HepG2 (cell line): ENCODE data around the gene ASPHD1. TPM values are rescaled to one million over a fixed set of nuclear protein-coding genes. Genes with fewer than 3 reads are reported as not detected.

Source experiments
- ATF7-NPFF ChIP-seq: sonication (generic); formaldehyde crosslinking; IDR thresholded peaks from 2 replicates; pipeline ENCODE4 v1.8.1; 2023; ENCODE audit warnings: mild to moderate bottlenecking, low read depth, missing genetic modification reagents, moderate library complexity
- CHCHD3 ChIP-seq: sonication (generic); formaldehyde crosslinking; IDR thresholded peaks from 2 replicates; pipeline ENCODE4 v1.8.0; 2022; ENCODE audit warnings: mild to moderate bottlenecking, missing genetic modification reagents, moderate library complexity
- FOXA1 ChIP-seq, 2 experiments: fragments of 450-650 bp in 1 of 2; sonication (generic) in 1 of 2; formaldehyde crosslinking in 1 of 2; IDR thresholded peaks; 2 replicates each; pipeline versions ENCODE4 v1.4.0 to v1.6.1; 2016 to 2020; ENCODE audit warnings: missing genetic modification reagents in 1 of 2
- FOXK1 ChIP-seq: sonication (generic); formaldehyde crosslinking; IDR thresholded peaks from 2 replicates; pipeline ENCODE4 v1.4.0; 2020; ENCODE audit warnings: low read depth, missing genetic modification reagents, borderline replicate concordance
- GLI4 ChIP-seq: sonication (generic); formaldehyde crosslinking; IDR thresholded peaks from 2 replicates; pipeline ENCODE4 v1.5.1; 2020; ENCODE audit warnings: missing genetic modification reagents, mild to moderate bottlenecking, moderate library complexity, borderline replicate concordance
- KAT7 ChIP-seq: IDR thresholded peaks from 2 replicates; pipeline ENCODE4 v1.6.1; 2018; ENCODE audit warnings: borderline replicate concordance, missing compliant biosample characterization
- RARG ChIP-seq: sonication (generic); formaldehyde crosslinking; IDR thresholded peaks from 2 replicates; pipeline ENCODE4 v1.4.0; 2020; ENCODE audit warnings: low read depth, mild to moderate bottlenecking, missing genetic modification reagents
- RFXAP ChIP-seq: sonication (generic); formaldehyde crosslinking; IDR thresholded peaks from 2 replicates; pipeline ENCODE4 v1.4.0; 2020; ENCODE audit warnings: missing genetic modification reagents, borderline replicate concordance
- SAP130 ChIP-seq: IDR thresholded peaks from 2 replicates; pipeline ENCODE4 v1.6.1; 2016; ENCODE audit warnings: low read depth
- SMAD9 ChIP-seq: sonication (generic); formaldehyde crosslinking; IDR thresholded peaks from 2 replicates; pipeline ENCODE4 v1.5.1; 2020; ENCODE audit warnings: mild to moderate bottlenecking, missing genetic modification reagents
- SNAPC2 ChIP-seq: sonication (generic); formaldehyde crosslinking; IDR thresholded peaks from 2 replicates; pipeline ENCODE4 v1.8.1; 2022; ENCODE audit warnings: mild to moderate bottlenecking, missing genetic modification reagents
- TBX2 ChIP-seq: sonication (generic); formaldehyde crosslinking; IDR thresholded peaks from 2 replicates; pipeline ENCODE4 v1.5.0; 2020; ENCODE audit warnings: missing genetic modification reagents, mild to moderate bottlenecking, borderline replicate concordance
- ZFX ChIP-seq: sonication (generic); formaldehyde crosslinking; IDR thresholded peaks from 2 replicates; pipeline ENCODE4 v1.4.0; 2020; ENCODE audit warnings: mild to moderate bottlenecking, low read depth, missing genetic modification reagents, moderate library complexity
- ZNF138 ChIP-seq: sonication (generic); formaldehyde crosslinking; IDR thresholded peaks from 2 replicates; pipeline ENCODE4 v1.5.0; 2020; ENCODE audit warnings: mild to moderate bottlenecking, low read depth, missing genetic modification reagents
- ZNF335 ChIP-seq: sonication (generic); formaldehyde crosslinking; IDR thresholded peaks from 2 replicates; pipeline ENCODE4 v1.4.0; 2020; ENCODE audit warnings: missing genetic modification reagents
- ZNF343 ChIP-seq: sonication (generic); formaldehyde crosslinking; IDR thresholded peaks from 2 replicates; pipeline ENCODE4 v1.4.0; 2020; ENCODE audit warnings: mild to moderate bottlenecking, missing genetic modification reagents
- polyA plus RNA-seq, 8 experiments: library from polyadenylated mRNA; depleted of rRNA in 3 of 8; stranded (reverse) in 7 of 8; unstranded in 1 of 8; fragments of >200 nt; fragmentation: Illumina TruSeq in 4 of 8; extraction: Trizol in 4 of 8; gene quantifications; 2 replicates each; pipeline versions ENCODE4 v1.2.1 to v1.2.3, GENCODE V29; 2011 to 2016; ENCODE audit warnings: low read depth in 4 of 8, missing spikeins in 1 of 8, mixed read lengths in 1 of 8; ENCODE audit not compliant: insufficient read depth in 1 of 8
- total RNA-seq, 5 experiments: library from RNA; depleted of rRNA; stranded (reverse); fragments of >200 nt; fragmentation: Illumina TruSeq; extraction: Trizol; gene quantifications; 2 replicates each; pipeline ENCODE4 v1.2.3, GENCODE V29; 2016; ENCODE audit warnings: low read depth in 1 of 5
- TF ChIP-seq, protein P1 (sequence below): fragments of 450-650 bp; IDR thresholded peaks from 2 replicates; pipeline ENCODE4 v1.6.1; 2016
- TF ChIP-seq, protein P2 (sequence below): sonication (generic); formaldehyde crosslinking; IDR thresholded peaks from 2 replicates; pipeline ENCODE4 v1.8.1; 2023; ENCODE audit warnings: mild to moderate bottlenecking, missing genetic modification reagents, borderline replicate concordance
- TF ChIP-seq, protein P3 (sequence below): sonication (generic); formaldehyde crosslinking; IDR thresholded peaks from 2 replicates; pipeline ENCODE4 v1.4.0; 2020; ENCODE audit warnings: missing genetic modification reagents
- TF ChIP-seq, protein P4 (sequence below): sonication (generic); formaldehyde crosslinking; IDR thresholded peaks from 2 replicates; pipeline ENCODE4 v1.4.0; 2020; ENCODE audit warnings: mild to moderate bottlenecking, missing genetic modification reagents
- TF ChIP-seq, protein P5 (sequence below): sonication (generic); formaldehyde crosslinking; IDR thresholded peaks from 2 replicates; pipeline ENCODE4 v1.4.0; 2020; ENCODE audit warnings: missing genetic modification reagents, borderline replicate concordance

The ASPHD1 gene
- total and polyA plus RNA-seq, 2 of the 13 experiments (the other 11 are each of a cell fraction or from before 2014, with no cell fraction given), result 13.1 to 19.7 TPM

DNA sequence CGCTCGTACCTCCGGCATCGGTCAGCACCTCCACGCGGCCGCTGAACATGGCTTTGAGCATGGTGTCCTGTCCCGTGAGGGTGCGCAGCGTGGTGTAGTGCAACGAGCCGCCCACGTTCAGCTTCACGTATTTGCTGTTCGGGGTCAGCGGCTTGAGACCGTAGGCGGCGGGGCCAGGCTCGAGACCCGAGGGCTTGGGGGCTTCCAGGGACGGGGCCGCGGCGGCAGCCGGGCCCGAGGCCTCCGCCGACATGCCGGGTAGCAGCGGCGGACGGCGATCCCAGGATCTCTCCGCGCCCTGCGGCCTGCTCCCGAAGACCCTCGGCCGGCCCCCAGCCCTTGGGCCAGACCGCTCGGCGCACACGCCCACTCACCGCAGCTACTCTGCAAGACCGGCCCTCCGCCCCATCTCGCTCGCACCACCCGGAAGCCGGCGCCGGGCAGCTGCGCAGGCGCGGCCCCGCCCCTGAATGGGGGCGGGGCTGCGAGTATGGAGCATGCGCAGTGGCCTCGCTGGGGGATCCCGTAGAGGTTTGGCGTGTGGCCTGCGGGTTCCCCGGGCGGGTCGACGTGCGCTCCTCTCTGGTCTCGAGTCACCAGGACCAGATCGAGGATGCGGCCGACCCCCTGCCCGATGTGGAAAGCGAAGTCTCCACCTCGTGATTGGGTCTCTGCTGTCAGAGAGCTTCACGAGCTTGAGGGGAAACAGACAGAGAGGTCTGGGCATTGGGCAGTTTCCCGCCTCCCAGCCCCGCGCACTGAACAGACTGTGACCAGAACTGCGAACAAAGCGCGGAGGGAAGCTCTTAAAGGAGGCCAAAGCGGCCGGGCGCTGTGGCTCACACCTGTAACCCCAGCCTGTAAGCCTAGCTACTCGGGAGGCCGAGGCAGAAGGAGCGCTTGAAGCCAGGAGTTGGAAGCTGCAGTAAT, 25.8 kb downstream of the ASPHD1 start, which contains the start of gene KCTD13 (continued):
- TF ChIP-seq GLI4 (peak; percentile 41; the same call in 1 of the 2 replicates), ATF7-NPFF (peak; percentile 92), TBX2 (peak; percentile 93), ZNF343 (peak; percentile 88; the same call in 1 of the 2 replicates), FOXK1 (CRISPR knock-in tag) (no peak; the same call in 1 of the 2 replicates), ZNF138 (peak; percentile 98), SMAD9 (CRISPR knock-in tag) (peak; percentile 19; the same call in 1 of the 2 replicates), SAP130 (CRISPR knock-in tag) (peak; percentile 95), ZFX (CRISPR knock-in tag) (peak; percentile 97), RARG (CRISPR knock-in tag) (no peak), FOXA1 (IDR thresholded peaks at IDR 0.05) (no peak), FOXA1 (CRISPR knock-in tag; IDR thresholded peaks at IDR 0.05) (peak; percentile 26), RFXAP (CRISPR knock-in tag) (peak; percentile 88), CHCHD3 (CRISPR knock-in tag) (peak; percentile 64; the same call in 1 of the 2 replicates), KAT7 (CRISPR knock-in tag) (peak; percentile 93), SNAPC2 (CRISPR knock-in tag) (peak; percentile 94), ZNF335 (peak; percentile 75)
- TF ChIP-seq, protein P1, sequence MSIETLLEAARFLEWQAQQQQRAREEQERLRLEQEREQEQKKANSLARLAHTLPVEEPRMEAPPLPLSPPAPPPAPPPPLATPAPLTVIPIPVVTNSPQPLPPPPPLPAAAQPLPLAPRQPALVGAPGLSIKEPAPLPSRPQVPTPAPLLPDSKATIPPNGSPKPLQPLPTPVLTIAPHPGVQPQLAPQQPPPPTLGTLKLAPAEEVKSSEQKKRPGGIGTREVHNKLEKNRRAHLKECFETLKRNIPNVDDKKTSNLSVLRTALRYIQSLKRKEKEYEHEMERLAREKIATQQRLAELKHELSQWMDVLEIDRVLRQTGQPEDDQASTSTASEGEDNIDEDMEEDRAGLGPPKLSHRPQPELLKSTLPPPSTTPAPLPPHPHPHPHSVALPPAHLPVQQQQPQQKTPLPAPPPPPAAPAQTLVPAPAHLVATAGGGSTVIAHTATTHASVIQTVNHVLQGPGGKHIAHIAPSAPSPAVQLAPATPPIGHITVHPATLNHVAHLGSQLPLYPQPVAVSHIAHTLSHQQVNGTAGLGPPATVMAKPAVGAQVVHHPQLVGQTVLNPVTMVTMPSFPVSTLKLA, result 0 out of 2 replicates have a peak, but pooled peaks have one; percentile 7
- TF ChIP-seq, protein P2, sequence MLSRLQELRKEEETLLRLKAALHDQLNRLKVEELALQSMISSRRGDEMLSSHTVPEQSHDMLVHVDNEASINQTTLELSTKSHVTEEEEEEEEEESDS (CRISPR knock-in tag), result no peak
- TF ChIP-seq, protein P3, sequence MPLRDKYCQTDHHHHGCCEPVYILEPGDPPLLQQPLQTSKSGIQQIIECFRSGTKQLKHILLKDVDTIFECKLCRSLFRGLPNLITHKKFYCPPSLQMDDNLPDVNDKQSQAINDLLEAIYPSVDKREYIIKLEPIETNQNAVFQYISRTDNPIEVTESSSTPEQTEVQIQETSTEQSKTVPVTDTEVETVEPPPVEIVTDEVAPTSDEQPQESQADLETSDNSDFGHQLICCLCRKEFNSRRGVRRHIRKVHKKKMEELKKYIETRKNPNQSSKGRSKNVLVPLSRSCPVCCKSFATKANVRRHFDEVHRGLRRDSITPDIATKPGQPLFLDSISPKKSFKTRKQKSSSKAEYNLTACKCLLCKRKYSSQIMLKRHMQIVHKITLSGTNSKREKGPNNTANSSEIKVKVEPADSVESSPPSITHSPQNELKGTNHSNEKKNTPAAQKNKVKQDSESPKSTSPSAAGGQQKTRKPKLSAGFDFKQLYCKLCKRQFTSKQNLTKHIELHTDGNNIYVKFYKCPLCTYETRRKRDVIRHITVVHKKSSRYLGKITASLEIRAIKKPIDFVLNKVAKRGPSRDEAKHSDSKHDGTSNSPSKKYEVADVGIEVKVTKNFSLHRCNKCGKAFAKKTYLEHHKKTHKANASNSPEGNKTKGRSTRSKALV (CRISPR knock-in tag), result peak; percentile 82
- TF ChIP-seq, protein P4, sequence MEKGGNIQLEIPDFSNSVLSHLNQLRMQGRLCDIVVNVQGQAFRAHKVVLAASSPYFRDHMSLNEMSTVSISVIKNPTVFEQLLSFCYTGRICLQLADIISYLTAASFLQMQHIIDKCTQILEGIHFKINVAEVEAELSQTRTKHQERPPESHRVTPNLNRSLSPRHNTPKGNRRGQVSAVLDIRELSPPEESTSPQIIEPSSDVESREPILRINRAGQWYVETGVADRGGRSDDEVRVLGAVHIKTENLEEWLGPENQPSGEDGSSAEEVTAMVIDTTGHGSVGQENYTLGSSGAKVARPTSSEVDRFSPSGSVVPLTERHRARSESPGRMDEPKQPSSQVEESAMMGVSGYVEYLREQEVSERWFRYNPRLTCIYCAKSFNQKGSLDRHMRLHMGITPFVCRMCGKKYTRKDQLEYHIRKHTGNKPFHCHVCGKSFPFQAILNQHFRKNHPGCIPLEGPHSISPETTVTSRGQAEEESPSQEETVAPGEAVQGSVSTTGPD, result peak; percentile 78; the same call in 1 of the 2 replicates
- TF ChIP-seq, protein P5, sequence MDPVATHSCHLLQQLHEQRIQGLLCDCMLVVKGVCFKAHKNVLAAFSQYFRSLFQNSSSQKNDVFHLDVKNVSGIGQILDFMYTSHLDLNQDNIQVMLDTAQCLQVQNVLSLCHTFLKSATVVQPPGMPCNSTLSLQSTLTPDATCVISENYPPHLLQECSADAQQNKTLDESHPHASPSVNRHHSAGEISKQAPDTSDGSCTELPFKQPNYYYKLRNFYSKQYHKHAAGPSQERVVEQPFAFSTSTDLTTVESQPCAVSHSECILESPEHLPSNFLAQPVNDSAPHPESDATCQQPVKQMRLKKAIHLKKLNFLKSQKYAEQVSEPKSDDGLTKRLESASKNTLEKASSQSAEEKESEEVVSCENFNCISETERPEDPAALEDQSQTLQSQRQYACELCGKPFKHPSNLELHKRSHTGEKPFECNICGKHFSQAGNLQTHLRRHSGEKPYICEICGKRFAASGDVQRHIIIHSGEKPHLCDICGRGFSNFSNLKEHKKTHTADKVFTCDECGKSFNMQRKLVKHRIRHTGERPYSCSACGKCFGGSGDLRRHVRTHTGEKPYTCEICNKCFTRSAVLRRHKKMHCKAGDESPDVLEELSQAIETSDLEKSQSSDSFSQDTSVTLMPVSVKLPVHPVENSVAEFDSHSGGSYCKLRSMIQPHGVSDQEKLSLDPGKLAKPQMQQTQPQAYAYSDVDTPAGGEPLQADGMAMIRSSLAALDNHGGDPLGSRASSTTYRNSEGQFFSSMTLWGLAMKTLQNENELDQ, result 0 out of 2 replicates have a peak, but pooled peaks have one; percentile 43
